A673 (cell line): ENCODE measurements around the gene OR2H1. TPM values are rescaled to one million over a fixed set of nuclear protein-coding genes. Genes with fewer than 3 reads are reported as not detected.

Experiments
- BruUV-seq: library from RNA; stranded (reverse); fragments of 400-500 nt; replicated peaks from 2 replicates; lab custom pipeline; 2021; lab: Mats Ljungman, UMichigan
- CTCF ChIA-PET: fragments of 300-600 bp; sonication (Branson Sonifier 250); formaldehyde crosslinking; loops from one replicate; lab custom pipeline; 2022; ENCODE audit warnings: antibody characterized with exemption; lab: Charles Lee
- POLR2A ChIA-PET: fragments of 300-600 bp; sonication (Branson Sonifier 250); formaldehyde crosslinking; loops from one replicate; lab custom pipeline; 2022; ENCODE audit warnings: antibody characterized with exemption; ENCODE audit not compliant: low non-redundant PET; lab: Charles Lee
- DNase-seq: peaks from one replicate; pipeline ENCODE4 v3.0.0-alpha.2; 2015; ENCODE audit warnings: low spot score
- H3K27ac ChIP-seq: fragments of 200-600 bp; sonication (generic); 2 replicates; pipeline ENCODE4 v1.5.1; 2016; ENCODE audit warnings: mixed run types, low read depth, mild to moderate bottlenecking, mixed read lengths, antibody characterized with exemption, low read length; ENCODE audit not compliant: poor library complexity, severe bottlenecking
- H3K27me3 ChIP-seq: fragments of 200-600 bp; sonication (generic); replicated peaks from 2 replicates; pipeline ENCODE4 v1.6.1; 2017; ENCODE audit warnings: mixed run types, low read depth, mild to moderate bottlenecking, mixed read lengths, antibody characterized with exemption, low read length; ENCODE audit not compliant: insufficient read depth, poor library complexity
- H3K36me3 ChIP-seq: fragments of 200-600 bp; sonication (generic); 2 replicates; pipeline ENCODE4 v1.6.1; 2016; ENCODE audit warnings: mixed run types, mild to moderate bottlenecking, mixed read lengths, antibody characterized with exemption, low read length; ENCODE audit not compliant: insufficient read depth, poor library complexity, severe bottlenecking
- H3K4me1 ChIP-seq: fragments of 200-600 bp; sonication (generic); 2 replicates; pipeline ENCODE4 v1.6.1; 2017; ENCODE audit warnings: mixed run types, mild to moderate bottlenecking, mixed read lengths, antibody characterized with exemption, low read length; ENCODE audit not compliant: insufficient read depth, poor library complexity, severe bottlenecking
- H3K4me3 ChIP-seq: fragments of 200-600 bp; sonication (generic); 2 replicates; pipeline ENCODE4 v1.5.1; 2016; ENCODE audit warnings: low read depth, mixed run types, mild to moderate bottlenecking, mixed read lengths, low read length; ENCODE audit not compliant: poor library complexity, severe bottlenecking
- H3K9me3 ChIP-seq: fragments of 200-600 bp; sonication (generic); 2 replicates; pipeline ENCODE4 v1.6.1; 2016; ENCODE audit warnings: mixed run types, low read depth, mild to moderate bottlenecking, mixed read lengths, antibody characterized with exemption, low read length; ENCODE audit not compliant: poor library complexity, severe bottlenecking
- CTCF ChIP-seq: fragments of 300-800, 200-600 bp; sonication (generic); conservative IDR thresholded peaks from 2 replicates; pipeline ENCODE4 v1.5.1; 2017; ENCODE audit warnings: low read depth, mild to moderate bottlenecking, antibody characterized with exemption, low read length, moderate library complexity, mixed read lengths
- EZH2 ChIP-seq: fragments of 200-600 bp; sonication (generic); IDR thresholded peaks from 2 replicates; pipeline ENCODE4 v1.6.1; 2017; ENCODE audit warnings: borderline replicate concordance, low read depth, mild to moderate bottlenecking, mixed read lengths, antibody characterized with exemption, low read length; ENCODE audit not compliant: poor library complexity, severe bottlenecking
- intact Hi-C: fragments of 100-400 bp; cut with micrococcal nuclease; formaldehyde crosslinking; loops from one replicate; pipeline ENCODE4 v1.10.0; 2022; ENCODE audit not compliant: unreplicated experiment
- total RNA-seq: library from RNA; stranded (reverse); gene quantifications from 2 replicates; pipeline ENCODE4 v1.2.3, GENCODE V29; 2021

The OR2H1 gene
- total RNA-seq, 1 experiment from 2014 or later = not detected

GRCh38 chr6:29510202-29510601 is 53.2 kb downstream of the OR2H1 start:
- ChIA-PET CTCF (no interaction called here), POLR2A (no interaction called here)
- H3K9me3 ChIP-seq = no peaks in the 10 kb centered on the region
- H3K4me1 ChIP-seq = no peaks in the 10 kb centered on the region
- intact Hi-C loops = no loop called here
- no peak overlapping the region for H3K4me3 ChIP-seq
- H3K27ac ChIP-seq = no peak overlapping the region
- no peaks in the 10 kb centered on the region for H3K27me3 ChIP-seq
- no TSS peak for BruUV-seq
- H3K36me3 ChIP-seq = no peaks in the 10 kb centered on the region
- no peak for DNase-seq
- TF ChIP-seq CTCF (0 out of 2 replicates have a peak, but pooled peaks have one; percentile 15), EZH2 (no peak)

GRCh38 chr6:29510746-29511300 is 53.9 kb downstream of the OR2H1 start:
- Histone ChIP-seq H3K9me3 (no peaks in the 10 kb centered on the region), H3K27ac (no peak overlapping the region), H3K4me1 (no peaks in the 10 kb centered on the region), H3K27me3 (no peaks in the 10 kb centered on the region), H3K36me3 (no peaks in the 10 kb centered on the region), H3K4me3 (no peak overlapping the region)
- ChIA-PET POLR2A (no interaction called here), CTCF (no interaction called here)
- intact Hi-C loops = no loop called here
- TF ChIP-seq EZH2 = no peak
- no peak for TF ChIP-seq CTCF
- DNase-seq = no peak
- BruUV-seq = no TSS peak

Other genes with a start within 250 kb of the OR2H1 start
- not detected in 2 replicates for gene OR14J1, start 155.5 kb upstream of the OR2H1 start, total RNA-seq
- gene OR5V1, start 88.3 kb upstream of the OR2H1 start, total RNA-seq = not detected in 2 replicates
- not detected in 2 replicates for gene OR12D3, start 81.9 kb upstream of the OR2H1 start, total RNA-seq
- not detected in 2 replicates for gene OR12D2, start 61.5 kb upstream of the OR2H1 start, total RNA-seq
- gene OR12D1, start 42.2 kb upstream of the OR2H1 start, total RNA-seq = not detected in 2 replicates
- gene OR10C1, start 17.8 kb upstream of the OR2H1 start, total RNA-seq = not detected in 2 replicates
- gene OR11A1, start 84 bp upstream of the OR2H1 start, total RNA-seq = not detected in 2 replicates
- not detected in 2 replicates for gene MAS1L, start 30.8 kb downstream of the OR2H1 start, total RNA-seq
- not detected in 2 replicates for gene UBD, start 102.6 kb downstream of the OR2H1 start, total RNA-seq
- not detected in 2 replicates for gene OR2H2, start 128.0 kb downstream of the OR2H1 start, total RNA-seq
- 72.4 and 81.3 TPM in 2 replicates for gene GABBR1, start 176.0 kb downstream of the OR2H1 start, total RNA-seq
- gene MOG, start 199.9 kb downstream of the OR2H1 start, total RNA-seq = not detected in 2 replicates
- not detected in 2 replicates for gene ZFP57, start 224.0 kb downstream of the OR2H1 start, total RNA-seq